Fibroblast of skin of right quadriceps (primary cell): ENCODE measurements around the gene VWA3B.

Experiments
- DNase-seq: peaks from one replicate; pipeline ENCODE4 v3.0.0-alpha.2; 2013

The VWA3B gene

DNA sequence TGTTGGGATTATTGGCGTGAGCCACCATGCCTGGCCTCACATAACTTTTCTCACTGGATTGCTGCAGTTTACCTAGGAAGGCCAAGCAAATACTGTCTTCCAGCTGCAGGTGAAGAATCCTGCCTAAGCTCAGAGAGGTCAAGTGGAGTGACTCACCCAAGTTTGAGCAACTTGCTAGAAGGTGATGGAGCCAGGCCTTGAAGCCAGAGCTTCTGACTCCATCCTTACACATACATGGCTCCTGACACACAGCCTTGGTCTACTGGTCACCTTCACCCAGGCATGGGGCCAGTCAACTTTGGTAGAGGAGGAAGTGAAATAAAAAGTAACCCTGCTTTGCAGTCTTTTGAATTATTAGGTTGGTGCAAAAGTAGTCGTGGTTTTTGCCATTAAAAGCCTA, 93.5 kb downstream of the VWA3B start:
- no peak for DNase-seq

DNA sequence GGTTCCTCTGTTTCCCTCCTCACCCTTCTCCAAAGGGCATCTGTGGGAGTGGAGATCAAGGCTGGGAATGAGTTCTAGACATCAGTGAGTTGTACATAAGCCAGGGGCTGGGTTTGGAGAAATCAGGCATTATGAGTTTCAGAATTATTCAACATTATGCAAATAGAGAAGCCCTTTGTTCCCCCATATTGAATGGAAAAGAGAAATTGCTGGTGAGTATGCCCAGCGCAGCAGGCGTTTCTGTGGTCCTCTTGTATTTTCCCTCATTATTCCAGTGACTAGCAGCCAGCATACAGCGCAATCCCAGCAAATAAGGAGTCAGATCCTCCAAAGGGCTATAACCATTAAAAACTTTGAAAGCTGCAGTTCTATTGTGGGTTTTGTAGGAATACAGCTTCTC, 94.4 kb downstream of the VWA3B start:
- no peak for DNase-seq

DNA sequence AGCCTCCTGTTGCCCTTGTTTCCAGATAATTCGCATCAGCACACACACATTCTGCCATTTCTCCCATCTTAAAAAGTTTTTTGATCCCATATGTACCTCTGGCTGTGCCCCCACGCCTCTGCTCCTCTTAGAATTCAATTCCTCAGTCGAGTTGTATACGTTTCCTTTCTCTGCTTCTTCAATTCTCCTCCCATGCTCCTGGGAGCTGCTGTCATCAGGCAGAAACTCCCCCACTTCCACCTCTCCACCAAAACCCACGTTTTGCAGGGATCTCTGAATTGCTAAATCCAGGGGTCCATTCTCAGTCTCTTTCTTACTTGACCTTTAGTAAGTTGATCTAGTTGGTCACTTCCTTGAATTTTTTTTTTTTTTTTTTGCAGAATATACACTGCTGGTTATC, 98.8 kb downstream of the VWA3B start:
- DNase-seq: no peak

DNA sequence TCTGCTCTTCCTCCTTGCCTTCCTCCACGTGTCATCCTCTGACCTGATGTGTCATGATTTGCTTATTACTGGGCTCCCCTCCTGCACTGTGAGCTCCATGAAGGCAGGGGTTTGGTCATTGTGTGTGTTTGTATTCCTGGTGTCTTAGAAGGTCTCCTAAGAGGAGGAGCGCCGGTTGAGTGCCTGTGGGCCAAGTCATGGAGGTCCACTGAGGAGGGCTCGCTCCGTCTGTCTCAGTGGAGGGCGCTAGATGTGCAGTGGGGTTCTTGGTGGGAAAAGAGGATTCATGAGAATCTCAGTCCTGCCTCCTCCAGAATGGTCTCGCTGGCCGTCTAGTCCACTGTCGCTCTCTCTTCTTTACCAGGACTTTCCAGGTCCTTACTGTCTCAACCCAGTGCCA, 100.2 kb downstream of the VWA3B start:
- DNase-seq: no peak

DNA sequence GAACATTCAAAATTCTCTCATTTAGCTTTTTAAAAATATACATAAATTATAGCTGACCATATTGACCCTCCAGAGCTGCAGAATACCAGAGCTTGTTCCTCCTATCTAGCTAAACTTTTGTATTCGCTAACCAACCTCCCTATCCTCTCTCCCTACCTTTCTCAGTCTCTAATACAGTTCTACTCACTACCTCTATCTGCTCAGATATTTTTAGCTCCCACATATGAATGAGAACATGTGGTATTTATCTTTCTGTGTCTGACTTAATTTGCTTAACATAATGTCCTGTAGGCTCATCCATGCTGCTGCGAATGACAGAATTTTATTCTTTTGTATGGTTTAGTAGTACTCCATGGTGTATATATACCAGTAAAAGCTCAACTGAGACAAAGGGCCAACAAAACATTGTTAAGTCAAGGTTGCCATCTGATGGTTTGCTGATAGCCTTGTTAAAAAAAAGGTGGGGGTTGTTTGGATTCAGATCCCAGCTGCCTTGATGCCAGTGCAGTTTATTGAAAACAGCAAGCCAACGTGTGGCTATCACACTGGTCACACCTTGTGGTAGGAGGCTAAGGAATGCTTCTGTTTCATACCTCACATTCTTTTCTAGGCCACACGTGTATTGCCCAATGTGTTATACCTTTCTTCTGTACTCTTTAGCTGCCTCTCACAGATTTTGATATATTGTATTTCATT, 101.5 kb downstream of the VWA3B start:
- no peak for DNase-seq

DNA sequence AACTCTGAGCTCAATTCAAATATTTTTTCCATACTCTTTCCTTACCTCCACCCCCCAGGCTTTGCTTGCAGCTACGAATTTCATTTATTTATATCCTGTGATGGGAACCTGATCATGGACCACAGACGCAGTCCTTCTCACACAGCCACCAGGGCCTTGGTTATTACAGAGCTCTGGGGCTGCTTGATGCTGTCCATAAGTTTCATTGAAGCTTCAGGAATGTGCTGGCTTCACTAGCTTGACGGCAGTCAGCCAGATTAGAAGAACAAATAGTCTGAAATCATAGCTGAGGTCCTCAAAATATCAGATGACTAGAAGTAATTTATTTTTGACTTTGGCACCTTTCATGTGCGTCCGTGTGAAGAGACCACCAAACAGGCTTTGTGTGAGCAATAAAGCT, 104.9 kb downstream of the VWA3B start:
- DNase-seq: no peak

DNA sequence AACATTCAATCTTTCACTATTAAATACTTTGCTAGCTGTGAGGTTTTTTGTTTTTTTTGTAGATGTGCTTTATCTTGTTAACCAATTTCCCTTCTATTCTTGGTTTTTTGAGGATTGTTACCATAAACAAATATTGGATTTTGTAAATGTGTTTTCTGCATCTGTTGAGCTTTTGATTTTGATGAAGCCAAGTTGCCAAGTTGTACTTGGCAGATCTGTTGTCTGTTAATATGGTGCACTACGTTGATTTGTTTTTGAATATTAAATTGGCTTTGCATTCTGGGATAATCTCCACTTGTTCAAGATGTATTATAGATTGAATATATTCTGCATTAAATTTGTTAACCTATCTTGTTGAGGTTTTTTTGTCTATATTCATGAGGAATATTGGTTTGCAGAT, 114.6 kb downstream of the VWA3B start:
- DNase-seq: no peak

DNA sequence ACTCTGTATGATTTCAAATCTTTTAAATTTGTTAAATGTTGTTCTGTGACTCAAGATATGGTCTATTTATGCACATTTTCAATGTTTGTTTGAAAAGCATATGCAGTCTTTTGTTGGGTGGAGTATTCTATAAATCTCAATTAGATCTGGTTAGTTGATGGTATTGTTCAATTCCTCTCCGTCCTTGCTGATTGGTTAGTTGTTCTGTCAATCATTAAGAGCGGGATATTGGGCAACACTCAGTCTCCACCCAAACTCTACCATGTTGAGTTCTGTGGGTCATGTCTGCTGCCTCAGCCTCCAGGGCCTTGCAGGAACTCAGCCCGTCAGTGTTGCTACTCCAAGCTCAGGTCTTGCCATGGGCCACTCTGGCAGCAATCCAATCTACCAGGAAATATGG, 118.9 kb downstream of the VWA3B start:
- DNase-seq: no peak

DNA sequence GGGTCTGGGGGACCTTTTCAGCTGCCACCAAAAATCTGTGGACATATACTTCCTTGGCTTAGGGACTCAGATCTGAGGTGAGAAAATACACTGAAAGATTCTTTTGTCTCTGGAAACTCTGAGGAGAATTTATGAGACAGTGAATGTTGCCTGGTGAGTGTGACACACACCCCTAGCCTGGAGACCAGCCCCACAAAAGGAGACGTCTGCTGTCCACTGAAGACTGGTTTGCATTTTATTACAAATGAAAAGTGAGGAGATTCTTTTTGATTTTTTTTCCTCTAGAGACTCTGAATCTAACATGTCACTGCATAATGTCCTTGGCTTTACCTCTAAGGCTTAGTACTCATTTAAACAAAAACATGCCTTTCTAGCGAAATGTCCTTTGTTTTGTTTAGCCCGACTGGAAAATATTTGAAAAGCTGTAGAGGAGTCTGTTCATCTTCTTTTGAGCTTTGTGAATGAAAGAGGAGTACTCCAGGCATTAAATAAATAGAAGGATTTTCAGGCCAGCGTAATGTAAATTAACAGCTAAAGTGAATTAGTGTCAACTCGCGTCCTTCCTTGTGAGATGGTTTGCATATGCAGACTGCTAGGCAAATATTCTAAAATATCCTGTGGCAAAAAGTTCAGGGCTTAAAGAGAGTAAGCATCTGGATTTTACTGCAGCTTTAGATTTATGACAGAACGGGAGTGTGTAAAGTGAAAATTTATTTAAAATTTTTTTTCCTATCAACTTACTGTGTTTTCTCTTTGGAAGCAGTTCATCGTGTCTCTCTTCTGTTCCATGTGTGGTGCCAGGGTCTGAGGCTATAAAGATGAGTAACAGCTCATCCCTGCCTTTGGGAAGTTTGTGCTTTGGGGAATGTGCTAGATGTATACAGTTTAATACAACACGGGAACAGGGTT, 125.4 kb downstream of the VWA3B start:
- DNase-seq: no peak

DNA sequence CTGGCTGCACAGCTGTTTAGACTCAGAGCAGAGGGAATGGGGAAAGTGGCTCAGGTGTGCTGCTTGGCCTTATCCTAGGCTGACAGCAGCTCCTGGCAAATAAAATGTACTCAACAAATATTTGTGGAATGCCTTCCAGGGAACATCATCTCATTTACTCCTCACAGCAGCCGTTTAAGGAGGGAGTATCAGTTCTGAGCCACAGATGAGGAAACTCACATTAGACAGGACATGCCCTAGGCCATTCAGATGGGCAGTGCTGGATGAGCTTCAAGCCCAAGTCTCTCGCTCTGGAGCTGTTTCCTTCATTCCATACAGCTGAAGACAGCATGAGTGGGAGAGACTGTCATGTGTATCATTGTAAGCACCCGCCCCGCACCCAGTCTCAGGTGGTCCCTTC, 129.6 kb downstream of the VWA3B start:
- no peak for DNase-seq

DNA sequence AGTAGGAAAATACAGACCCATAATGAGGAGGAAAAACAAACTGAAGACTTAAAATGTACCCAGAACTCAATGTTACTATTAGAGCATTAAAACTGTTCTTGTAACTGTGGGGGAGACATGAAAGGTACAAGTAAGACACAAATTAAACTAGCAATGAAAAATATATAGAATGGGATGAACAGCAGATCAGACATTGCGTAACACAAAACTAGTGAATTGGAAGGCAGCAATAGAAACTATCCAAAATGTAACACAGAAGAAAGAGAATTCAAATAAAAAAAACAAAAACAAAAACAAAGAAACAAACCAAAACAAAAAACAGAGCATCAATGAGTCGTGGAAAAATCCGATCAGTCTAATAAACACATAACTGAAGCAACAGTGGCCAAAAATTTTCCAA, 132.2 kb downstream of the VWA3B start:
- no peak for DNase-seq

DNA sequence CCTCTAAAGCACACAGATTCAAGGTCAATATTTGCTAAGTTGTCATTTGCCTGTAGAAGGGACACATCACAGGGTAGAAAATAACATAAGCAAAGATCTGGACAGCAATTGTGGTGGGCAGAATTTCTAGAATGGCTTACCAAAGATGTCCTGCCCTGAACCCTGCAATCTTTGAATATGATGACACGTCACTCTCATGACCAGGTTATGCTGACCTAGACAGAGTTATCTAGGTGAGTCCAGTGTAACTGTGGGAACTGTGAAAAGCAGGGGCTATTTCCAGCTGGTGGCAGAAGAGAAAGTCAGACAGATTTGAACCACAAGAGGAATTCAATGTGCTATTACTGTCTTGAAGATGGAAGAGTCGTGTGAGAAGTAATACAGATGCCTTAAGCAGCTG, 147.0 kb downstream of the VWA3B start:
- DNase-seq: no peak

DNA sequence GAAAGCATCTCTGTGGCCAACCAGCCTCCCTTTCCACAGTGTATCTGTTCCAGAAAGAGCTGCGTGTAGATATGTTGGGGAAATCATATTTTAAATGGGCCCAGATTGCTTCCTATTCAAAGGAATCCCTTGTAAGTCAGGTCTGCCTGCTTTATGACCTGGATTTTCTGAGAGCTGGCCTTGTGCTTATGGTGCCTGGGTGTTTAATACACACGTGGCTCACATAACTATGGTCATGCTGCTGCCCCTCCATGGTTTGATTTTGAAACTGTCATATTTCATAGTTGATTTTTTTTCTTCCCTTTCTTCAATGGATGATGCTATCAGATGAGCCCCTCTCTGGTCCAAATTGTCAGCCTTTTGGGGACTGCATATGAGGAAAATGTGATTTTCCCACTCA, 147.8 kb downstream of the VWA3B start:
- no peak for DNase-seq

DNA sequence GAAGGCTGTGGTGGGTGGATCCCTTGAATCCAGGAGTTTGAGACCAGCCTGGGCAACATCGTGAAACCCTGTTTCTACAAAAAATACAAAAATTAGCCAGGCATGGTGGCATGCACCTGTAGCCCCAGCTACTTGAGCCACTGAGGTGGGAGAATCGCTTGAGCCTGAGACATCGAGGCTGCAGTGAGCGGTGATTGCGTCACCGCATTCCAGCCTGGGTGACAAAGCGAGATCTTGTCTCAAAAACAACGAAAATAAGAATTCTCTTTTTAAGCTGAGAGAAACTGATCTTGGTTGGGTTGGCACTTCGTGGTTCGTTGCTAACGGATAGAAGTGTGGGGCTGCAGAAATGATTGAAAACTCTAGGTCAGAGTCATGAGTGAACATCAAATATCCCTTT, 150.0 kb downstream of the VWA3B start:
- no peak for DNase-seq

DNA sequence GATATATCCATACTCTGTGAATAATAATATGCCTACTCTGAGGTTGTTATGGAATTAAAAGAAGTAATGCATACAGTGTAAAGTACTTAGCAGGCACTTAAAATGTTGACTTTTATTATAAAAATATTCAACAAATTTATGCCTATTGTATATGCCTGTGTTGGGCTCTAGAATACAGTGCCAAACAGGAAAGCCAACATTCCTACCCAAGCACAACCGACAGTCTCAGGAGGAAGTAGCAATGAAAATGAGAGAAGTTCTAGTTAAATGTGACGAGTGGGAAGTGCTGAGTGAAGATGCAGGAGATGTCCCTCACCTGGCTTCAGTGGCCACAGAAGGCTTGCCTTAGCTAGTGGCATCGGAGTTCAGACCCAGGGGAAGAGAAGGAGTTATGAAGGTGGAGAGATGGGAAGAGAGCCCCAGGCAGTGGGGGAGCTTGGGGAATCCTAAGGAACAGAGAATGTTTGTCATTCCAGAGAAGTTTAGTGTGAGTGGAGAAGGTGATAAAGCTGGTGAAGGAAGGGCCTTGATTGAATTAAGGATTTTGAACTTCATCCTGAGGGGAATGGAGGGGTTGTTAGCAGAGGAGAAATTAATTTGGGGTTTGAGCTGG, 153.9 kb downstream of the VWA3B start:
- DNase-seq: no peak

DNA sequence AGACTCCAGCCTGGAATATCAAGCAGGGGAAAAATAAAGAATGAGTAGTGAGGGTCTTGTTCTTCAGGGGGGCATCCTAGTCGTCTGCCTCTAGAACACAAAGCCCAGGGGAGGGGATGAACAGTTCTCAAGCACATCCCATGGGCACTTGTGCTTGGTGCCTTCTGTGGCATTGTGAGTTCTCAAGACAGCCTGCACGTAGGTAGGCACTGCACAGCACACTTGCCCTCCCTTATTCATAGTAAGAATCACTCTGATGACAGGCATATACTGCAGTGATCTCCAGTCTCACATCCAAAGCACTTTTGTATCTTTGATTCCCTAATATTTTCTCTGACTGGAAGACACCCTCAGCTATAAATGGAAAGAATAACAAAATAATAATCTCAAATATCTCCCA, 154.6 kb downstream of the VWA3B start:
- no peak for DNase-seq

DNA sequence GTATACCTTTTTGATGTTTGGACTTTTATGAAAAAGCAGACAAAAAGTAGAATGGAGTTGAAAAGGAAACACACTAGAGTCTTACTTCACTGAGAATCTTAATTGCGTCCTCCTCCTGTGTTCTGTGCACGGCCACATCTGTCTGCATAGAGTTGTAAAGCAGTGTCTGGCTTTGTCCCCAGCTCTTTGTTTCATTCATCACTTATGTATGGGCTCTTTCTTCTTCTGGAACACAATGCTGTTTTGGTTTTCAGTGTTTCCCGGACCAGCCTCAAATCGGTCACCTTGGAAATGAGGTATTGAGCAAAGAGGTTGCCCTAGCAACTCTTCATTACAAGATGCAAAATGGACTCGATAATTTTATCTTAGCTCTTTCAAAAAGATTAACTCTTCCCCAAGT, 155.0 kb downstream of the VWA3B start:
- DNase-seq: no peak

DNA sequence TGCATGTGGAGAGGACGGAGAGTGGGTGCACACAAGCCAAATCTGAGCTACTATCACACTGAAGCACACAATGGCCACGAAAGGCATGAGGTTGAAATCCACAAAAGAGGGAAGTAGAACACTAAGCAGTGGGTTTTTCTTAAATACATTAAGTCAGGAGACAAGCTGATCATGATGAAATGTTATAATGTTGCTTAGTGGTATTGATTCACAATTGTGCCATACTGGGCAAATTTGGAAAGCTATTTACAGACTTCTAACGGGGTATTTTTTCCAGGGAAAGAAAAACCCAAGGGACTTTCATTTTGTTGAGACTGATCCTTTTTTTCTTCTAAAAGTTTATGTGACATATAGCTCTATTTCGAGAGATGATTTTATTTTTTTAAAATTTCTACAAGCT, 158.5 kb downstream of the VWA3B start:
- DNase-seq: no peak

DNA sequence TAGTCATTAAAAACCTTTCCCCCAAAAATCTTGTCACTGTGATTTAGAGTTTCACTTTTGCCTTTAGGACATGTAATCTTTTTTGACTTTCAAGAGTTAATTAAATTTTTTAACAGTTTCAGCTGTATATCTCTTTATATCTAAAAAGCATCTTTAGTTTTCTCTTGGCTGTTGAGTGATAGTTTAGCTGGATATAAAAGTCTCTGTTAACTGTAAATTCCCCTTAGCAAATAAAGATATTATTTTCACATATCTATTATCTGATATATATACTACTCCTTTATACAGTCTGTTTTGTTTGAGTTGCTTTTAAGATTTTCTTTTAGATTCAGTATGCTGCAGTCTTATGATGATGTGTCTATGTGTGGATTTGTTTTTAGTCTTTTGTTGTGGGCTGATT, 160.4 kb downstream of the VWA3B start:
- DNase-seq: no peak

DNA sequence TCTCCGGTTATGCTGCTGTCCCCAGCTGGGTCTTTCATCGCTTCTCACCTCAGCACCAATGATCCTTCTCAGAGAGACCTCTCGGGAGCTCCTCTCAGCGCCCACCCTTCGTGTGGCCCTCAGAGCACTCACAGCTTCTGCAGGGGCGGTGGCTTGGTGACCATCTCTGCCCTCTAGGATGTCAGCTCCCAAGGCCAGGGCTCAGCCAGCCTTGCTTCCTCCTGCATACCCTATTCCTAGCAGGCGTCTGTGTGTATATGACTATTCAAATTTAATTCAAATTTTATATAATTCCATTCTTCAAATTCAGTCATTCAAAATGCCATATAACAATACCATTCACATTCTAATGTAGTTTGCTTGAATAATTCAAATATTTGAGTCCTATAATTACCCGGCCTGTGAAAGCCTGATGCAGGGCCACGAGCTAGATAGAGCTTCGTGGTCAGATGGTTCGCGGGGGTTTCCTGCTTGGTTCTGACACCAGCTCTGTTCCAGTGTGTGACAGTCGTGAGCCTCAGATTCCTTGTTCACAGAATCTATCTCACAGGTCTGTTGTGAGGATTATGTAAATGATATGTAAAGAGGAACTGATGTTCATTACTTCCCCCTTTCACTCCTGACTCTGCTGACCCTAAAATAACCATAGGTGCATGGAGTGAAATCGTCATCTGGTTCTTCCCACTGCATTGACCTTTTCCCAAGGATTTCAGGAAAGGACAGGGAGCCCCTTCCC, 165.2 kb downstream of the VWA3B start:
- no peak for DNase-seq

DNA sequence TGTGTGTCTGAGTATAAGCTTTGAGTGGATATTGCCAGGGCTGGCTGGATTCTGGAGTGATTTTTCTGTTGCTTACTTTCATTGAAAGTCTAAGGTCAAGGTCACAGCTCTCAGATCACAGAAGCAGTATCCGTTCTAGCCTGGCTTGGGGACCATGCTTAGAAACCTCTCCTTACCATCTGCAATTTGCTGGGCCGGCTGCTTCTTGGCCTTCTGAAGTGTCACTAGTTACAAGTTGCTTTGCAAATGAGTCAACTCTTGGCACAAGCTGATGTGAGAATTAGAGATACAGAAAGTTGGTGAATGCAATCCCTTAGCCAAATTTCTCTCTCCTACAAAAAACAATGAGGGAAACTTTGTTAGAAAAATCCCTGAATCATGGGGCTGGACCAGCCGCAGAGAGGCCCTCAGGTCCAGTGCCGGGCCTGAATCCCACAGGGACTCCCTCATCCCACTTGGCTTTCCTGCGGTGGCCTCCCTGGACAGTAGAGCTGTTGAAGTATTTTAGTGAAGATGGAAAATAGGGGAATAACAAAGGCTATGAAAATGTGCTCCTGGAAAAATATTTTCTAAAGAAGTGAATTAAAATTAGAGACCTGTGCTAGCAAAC, 166.6 kb downstream of the VWA3B start:
- DNase-seq: no peak

DNA sequence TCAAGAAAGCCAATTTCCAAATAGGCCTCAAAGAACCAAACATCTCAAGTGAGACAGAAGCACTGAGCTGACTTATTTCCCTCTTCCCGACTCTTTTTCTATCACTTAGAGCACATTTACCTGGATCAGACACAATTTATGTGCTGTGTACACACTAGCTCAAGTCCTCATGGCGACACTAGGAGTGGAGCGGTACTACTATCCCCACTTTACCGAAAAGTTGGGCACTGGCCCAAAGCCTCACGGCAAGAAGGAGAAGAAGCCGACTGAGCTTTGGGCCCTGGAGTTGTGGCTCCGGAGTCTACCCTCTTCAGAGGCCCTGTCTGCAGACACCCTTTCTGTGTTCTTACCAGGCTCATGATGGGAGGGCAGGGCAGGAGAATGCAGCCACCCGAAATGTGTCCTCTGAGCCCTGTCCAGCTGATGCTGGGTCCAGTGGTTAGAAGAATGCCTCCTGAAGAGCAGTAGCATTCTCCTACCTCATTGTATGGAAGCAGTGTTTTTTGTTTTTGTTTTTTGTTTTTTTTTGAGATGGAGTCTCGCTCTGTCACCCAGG, 167.6 kb downstream of the VWA3B start:
- DNase-seq: no peak

DNA sequence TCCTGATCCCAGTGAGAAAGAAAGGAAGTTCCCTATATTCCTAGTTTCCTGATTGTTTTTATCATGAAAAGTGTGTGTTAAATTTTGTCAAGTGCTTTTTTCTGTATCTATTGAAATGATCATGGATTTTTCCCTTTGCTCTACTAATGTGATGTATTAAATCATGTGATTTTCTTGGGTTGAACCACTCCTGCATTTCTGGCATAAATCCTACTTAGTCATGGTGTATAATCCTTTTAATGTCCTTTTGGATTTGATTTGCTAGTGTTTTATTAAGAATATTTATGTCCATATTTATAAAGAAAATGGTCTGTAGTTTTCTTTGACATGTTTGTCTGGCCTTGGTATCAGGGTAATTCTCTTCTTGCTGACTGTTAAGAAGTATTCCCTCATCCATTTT, 171.9 kb downstream of the VWA3B start:
- no peak for DNase-seq
